Measurements from ENCODE around the gene RNF166. TPM values are rescaled to one million over a fixed set of nuclear protein-coding genes. Genes with fewer than 3 reads are reported as not detected.

Gene RNF166
- polyA plus RNA-seq, 4 donors: 13.3 to 24.8 (median 20.5) TPM

- no peak for DNase-seq (ENCODE audit: low read depth in 4 of 4, low spot score in 3 of 4)
Measured at GRCh38 chr16:88711750-88712340, 5.6 kb upstream of the RNF166 start.

GRCh38 chr16:88710556-88710955, 4.3 kb upstream of the RNF166 start:
- no peak for DNase-seq (ENCODE audit: low read depth in 4 of 4, low spot score in 3 of 4)

GRCh38 chr16:88706965-88707826, 988 bp upstream of the RNF166 start:
- DNase-seq (ENCODE audit: low read depth in 4 of 4, low spot score in 3 of 4): no peak

GRCh38 chr16:88705801-88706228, 393 bp downstream of the RNF166 start:
- no peak for DNase-seq (ENCODE audit: low read depth in 4 of 4, low spot score in 3 of 4)

- DNase-seq (ENCODE audit: low read depth in 4 of 4, low spot score in 3 of 4): no peak
Measured at GRCh38 chr16:88705076-88705684, 1.0 kb downstream of the RNF166 start.

GRCh38 chr16:88703486-88704309, 2.5 kb downstream of the RNF166 start:
- DNase-seq (ENCODE audit: low read depth in 4 of 4, low spot score in 3 of 4): no peak

GRCh38 chr16:88702371-88703210, 3.6 kb downstream of the RNF166 start:
- no peak for DNase-seq (ENCODE audit: low read depth in 4 of 4, low spot score in 3 of 4)

- DNase-seq (ENCODE audit: low read depth in 4 of 4, low spot score in 3 of 4): no peak
Measured at GRCh38 chr16:88701581-88702370, 4.4 kb downstream of the RNF166 start.

- DNase-seq (ENCODE audit: low read depth in 4 of 4, low spot score in 3 of 4): peak in 3 of 4 donors; percentile 20 to 42 (median 26)
Measured at GRCh38 chr16:88700636-88701482, 5.3 kb downstream of the RNF166 start.

- no peak for DNase-seq (ENCODE audit: low read depth in 4 of 4, low spot score in 3 of 4)
Measured at GRCh38 chr16:88700322-88700635, 5.9 kb downstream of the RNF166 start.

GRCh38 chr16:88699180-88699579, 7.0 kb downstream of the RNF166 start:
- no peak for DNase-seq (ENCODE audit: low read depth in 4 of 4, low spot score in 3 of 4)

GRCh38 chr16:88698646-88699045, 7.6 kb downstream of the RNF166 start:
- no peak for DNase-seq (ENCODE audit: low read depth in 4 of 4, low spot score in 3 of 4)

GRCh38 chr16:88697831-88698615, 8.2 kb downstream of the RNF166 start:
- no peak for DNase-seq (ENCODE audit: low read depth in 4 of 4, low spot score in 3 of 4)

GRCh38 chr16:88697116-88697830, 8.9 kb downstream of the RNF166 start:
- DNase-seq (ENCODE audit: low read depth in 4 of 4, low spot score in 3 of 4): no peak

GRCh38 chr16:88696441-88696840, 9.8 kb downstream of the RNF166 start:
- no peak for DNase-seq (ENCODE audit: low read depth in 4 of 4, low spot score in 3 of 4)

GRCh38 chr16:88695753-88696152, 10.5 kb downstream of the RNF166 start:
- DNase-seq (ENCODE audit: low read depth in 4 of 4, low spot score in 3 of 4): no peak

GRCh38 chr16:88695218-88695617, 11.0 kb downstream of the RNF166 start:
- DNase-seq (ENCODE audit: low read depth in 4 of 4, low spot score in 3 of 4): no peak

Data from left renal pelvis (tissue), 4 donors.